HG03025 (cell line): ENCODE data around the gene AATK.

Source experiments
- ATAC-seq: cut with Tn5 transposase; IDR thresholded peaks from one replicate; pipeline ENCODE4 v1.9.1; 2021; ENCODE audit warnings: mild to moderate bottlenecking, moderate library complexity; ENCODE audit not compliant: unreplicated experiment, low FRiP score

Gene AATK

GRCh38 chr17:81097134-81097942 lies 68.7 kb downstream of the AATK start:
- ATAC-seq = no peak

GRCh38 chr17:81096741-81097133 lies 69.3 kb downstream of the AATK start:
- ATAC-seq = no peak

GRCh38 chr17:81095383-81095762 lies 70.6 kb downstream of the AATK start:
- ATAC-seq = no peak

GRCh38 chr17:81094509-81095382 lies 71.3 kb downstream of the AATK start:
- ATAC-seq = no peak

GRCh38 chr17:81093619-81094508 lies 72.2 kb downstream of the AATK start:
- ATAC-seq = no peak

GRCh38 chr17:81092518-81093095 lies 73.4 kb downstream of the AATK start:
- no peak for ATAC-seq

GRCh38 chr17:81091774-81092517 lies 74.1 kb downstream of the AATK start:
- no peak for ATAC-seq

GRCh38 chr17:81091154-81091553 lies 74.9 kb downstream of the AATK start:
- no peak for ATAC-seq

- ATAC-seq = no peak
These were observed 75.5 kb downstream of the AATK start for GRCh38 chr17:81090361-81091136.

GRCh38 chr17:81086789-81087551 lies 79.1 kb downstream of the AATK start:
- ATAC-seq = no peak

GRCh38 chr17:81085420-81085911 lies 80.6 kb downstream of the AATK start:
- no peak for ATAC-seq

- ATAC-seq = no peak
These were observed 81.2 kb downstream of the AATK start for GRCh38 chr17:81084680-81085419.

GRCh38 chr17:81083125-81083765 lies 82.8 kb downstream of the AATK start:
- ATAC-seq = no peak

- ATAC-seq = no peak
These were observed 83.6 kb downstream of the AATK start for GRCh38 chr17:81082177-81083073.

GRCh38 chr17:81081222-81082176 lies 84.5 kb downstream of the AATK start:
- no peak for ATAC-seq
